ENCODE results near the gene LACRT.
"Not testable (repeated sequence)": the region's sequence is repeated elsewhere in the genome, so short reads cannot be mapped to it uniquely, and the experiment has no call there.

Gene LACRT

GRCh38 chr12:54634795-54635194 lies at the start of gene LACRT:
LACRT (minus strand) TSS chr12:54634895; CDS start chr12:54634841, 54 bp downstream.
- no peaks in the 10 kb centered on the region for H3K9me3 ChIP-seq (ENCODE audit: control insufficient read depth, low read length)
- no peak within 1 kb of the TSS for H3K4me3 ChIP-seq (ENCODE audit: low read length)
- no peaks in the 10 kb centered on the region for H3K27me3 ChIP-seq (ENCODE audit: control insufficient read depth, insufficient read depth, low read length)
- no peaks in the 10 kb centered on the region for H3K36me3 ChIP-seq (ENCODE audit: control insufficient read depth, insufficient read depth, low read length)
- no peak within 1 kb of the TSS for H3K9ac ChIP-seq (ENCODE audit: low read length)
- no peaks in the 10 kb centered on the region for H3K4me1 ChIP-seq (ENCODE audit: control insufficient read depth, insufficient read depth, low read length)

GRCh38 chr12:54683398-54683797 lies 48.7 kb upstream of the LACRT start:
- Histone ChIP-seq H3K4me1 (ENCODE audit: control insufficient read depth, insufficient read depth, low read length) (no peaks in the 10 kb centered on the region), H3K27me3 (ENCODE audit: control insufficient read depth, insufficient read depth, low read length) (peaks cover 5% of the 10 kb centered on the region), H3K36me3 (ENCODE audit: control insufficient read depth, insufficient read depth, low read length) (no peaks in the 10 kb centered on the region), H3K4me3 (ENCODE audit: low read length) (no peak overlapping the region), H3K9me3 (ENCODE audit: control insufficient read depth, low read length) (no peaks in the 10 kb centered on the region), H3K9ac (ENCODE audit: low read length) (no peak overlapping the region)

- H3K4me3 ChIP-seq (ENCODE audit: low read length), result no peak overlapping the region
- H3K9ac ChIP-seq (ENCODE audit: low read length), result no peak overlapping the region
- H3K27me3 ChIP-seq (ENCODE audit: control insufficient read depth, insufficient read depth, low read length), result peaks cover 5% of the 10 kb centered on the region
- no peaks in the 10 kb centered on the region for H3K36me3 ChIP-seq (ENCODE audit: control insufficient read depth, insufficient read depth, low read length)
- no peaks in the 10 kb centered on the region for H3K9me3 ChIP-seq (ENCODE audit: control insufficient read depth, low read length)
- H3K4me1 ChIP-seq (ENCODE audit: control insufficient read depth, insufficient read depth, low read length), result no peaks in the 10 kb centered on the region
Measured at GRCh38 chr12:54682674-54683073, 48.0 kb upstream of the LACRT start.

- peaks cover 5% of the 10 kb centered on the region for H3K27me3 ChIP-seq (ENCODE audit: control insufficient read depth, insufficient read depth, low read length)
- H3K9ac ChIP-seq (ENCODE audit: low read length), result no peak overlapping the region
- H3K4me3 ChIP-seq (ENCODE audit: low read length), result no peak overlapping the region
- H3K4me1 ChIP-seq (ENCODE audit: control insufficient read depth, insufficient read depth, low read length), result no peaks in the 10 kb centered on the region
- H3K9me3 ChIP-seq (ENCODE audit: control insufficient read depth, low read length), result no peaks in the 10 kb centered on the region
- H3K36me3 ChIP-seq (ENCODE audit: control insufficient read depth, insufficient read depth, low read length), result no peaks in the 10 kb centered on the region
Measured at GRCh38 chr12:54680374-54680773, 45.7 kb upstream of the LACRT start.

- H3K9me3 ChIP-seq (ENCODE audit: control insufficient read depth, low read length), result no peaks in the 10 kb centered on the region
- no peaks in the 10 kb centered on the region for H3K4me1 ChIP-seq (ENCODE audit: control insufficient read depth, insufficient read depth, low read length)
- no peaks in the 10 kb centered on the region for H3K36me3 ChIP-seq (ENCODE audit: control insufficient read depth, insufficient read depth, low read length)
- no peak overlapping the region for H3K9ac ChIP-seq (ENCODE audit: low read length)
- no peak overlapping the region for H3K4me3 ChIP-seq (ENCODE audit: low read length)
- H3K27me3 ChIP-seq (ENCODE audit: control insufficient read depth, insufficient read depth, low read length), result no peaks in the 10 kb centered on the region
Measured at GRCh38 chr12:54678131-54678530, 43.4 kb upstream of the LACRT start.

- H3K27me3 ChIP-seq (ENCODE audit: control insufficient read depth, insufficient read depth, low read length), result no peaks in the 10 kb centered on the region
- H3K4me3 ChIP-seq (ENCODE audit: low read length), result no peak overlapping the region
- H3K9ac ChIP-seq (ENCODE audit: low read length), result no peak overlapping the region
- H3K36me3 ChIP-seq (ENCODE audit: control insufficient read depth, insufficient read depth, low read length), result no peaks in the 10 kb centered on the region
- no peaks in the 10 kb centered on the region for H3K9me3 ChIP-seq (ENCODE audit: control insufficient read depth, low read length)
- H3K4me1 ChIP-seq (ENCODE audit: control insufficient read depth, insufficient read depth, low read length), result no peaks in the 10 kb centered on the region
Measured at GRCh38 chr12:54667945-54668344, 33.2 kb upstream of the LACRT start.

- Histone ChIP-seq H3K4me3 (ENCODE audit: low read length) (no peak overlapping the region), H3K9me3 (ENCODE audit: control insufficient read depth, low read length) (no peaks in the 10 kb centered on the region), H3K36me3 (ENCODE audit: control insufficient read depth, insufficient read depth, low read length) (no peaks in the 10 kb centered on the region), H3K4me1 (ENCODE audit: control insufficient read depth, insufficient read depth, low read length) (no peaks in the 10 kb centered on the region), H3K9ac (ENCODE audit: low read length) (no peak overlapping the region), H3K27me3 (ENCODE audit: control insufficient read depth, insufficient read depth, low read length) (no peaks in the 10 kb centered on the region)
Measured at GRCh38 chr12:54666008-54666407, 31.3 kb upstream of the LACRT start.

- not testable (repeated sequence) for H3K9ac ChIP-seq (ENCODE audit: low read length)
Measured at GRCh38 chr12:54665022-54665635, 30.4 kb upstream of the LACRT start.

GRCh38 chr12:54663603-54664002 lies 28.9 kb upstream of the LACRT start:
- H3K4me3 ChIP-seq (ENCODE audit: low read length), result no peak overlapping the region
- H3K27me3 ChIP-seq (ENCODE audit: control insufficient read depth, insufficient read depth, low read length), result no peaks in the 10 kb centered on the region
- no peaks in the 10 kb centered on the region for H3K9me3 ChIP-seq (ENCODE audit: control insufficient read depth, low read length)
- H3K9ac ChIP-seq (ENCODE audit: low read length), result no peak overlapping the region
- no peaks in the 10 kb centered on the region for H3K4me1 ChIP-seq (ENCODE audit: control insufficient read depth, insufficient read depth, low read length)
- no peaks in the 10 kb centered on the region for H3K36me3 ChIP-seq (ENCODE audit: control insufficient read depth, insufficient read depth, low read length)

More at GRCh38 chr12:54665022-54665635, 30.4 kb upstream of the LACRT start:
- H3K4me1 ChIP-seq (ENCODE audit: control insufficient read depth, insufficient read depth, low read length); H3K4me3 ChIP-seq (ENCODE audit: low read length); H3K27me3 ChIP-seq (ENCODE audit: control insufficient read depth, insufficient read depth, low read length); H3K36me3 ChIP-seq (ENCODE audit: control insufficient read depth, insufficient read depth, low read length); H3K9me3 ChIP-seq (ENCODE audit: control insufficient read depth, low read length): not testable (repeated sequence)

- Histone ChIP-seq H3K9ac (ENCODE audit: low read length) (no peak overlapping the region), H3K36me3 (ENCODE audit: control insufficient read depth, insufficient read depth, low read length) (no peaks in the 10 kb centered on the region), H3K4me1 (ENCODE audit: control insufficient read depth, insufficient read depth, low read length) (no peaks in the 10 kb centered on the region), H3K9me3 (ENCODE audit: control insufficient read depth, low read length) (no peaks in the 10 kb centered on the region), H3K4me3 (ENCODE audit: low read length) (no peak overlapping the region), H3K27me3 (ENCODE audit: control insufficient read depth, insufficient read depth, low read length) (peaks cover 3% of the 10 kb centered on the region)
Measured at GRCh38 chr12:54662026-54662425, 27.3 kb upstream of the LACRT start.

- Histone ChIP-seq H3K36me3 (ENCODE audit: control insufficient read depth, insufficient read depth, low read length) (no peaks in the 10 kb centered on the region), H3K9ac (ENCODE audit: low read length) (no peak overlapping the region), H3K9me3 (ENCODE audit: control insufficient read depth, low read length) (no peaks in the 10 kb centered on the region), H3K27me3 (ENCODE audit: control insufficient read depth, insufficient read depth, low read length) (peaks cover 3% of the 10 kb centered on the region), H3K4me1 (ENCODE audit: control insufficient read depth, insufficient read depth, low read length) (no peaks in the 10 kb centered on the region), H3K4me3 (ENCODE audit: low read length) (no peak overlapping the region)
Measured at GRCh38 chr12:54661048-54661447, 26.4 kb upstream of the LACRT start.

GRCh38 chr12:54660320-54660962 lies 25.7 kb upstream of the LACRT start:
- no peaks in the 10 kb centered on the region for H3K9me3 ChIP-seq (ENCODE audit: control insufficient read depth, low read length)
- no peaks in the 10 kb centered on the region for H3K4me1 ChIP-seq (ENCODE audit: control insufficient read depth, insufficient read depth, low read length)
- no peak overlapping the region for H3K9ac ChIP-seq (ENCODE audit: low read length)
- peaks cover 3% of the 10 kb centered on the region for H3K27me3 ChIP-seq (ENCODE audit: control insufficient read depth, insufficient read depth, low read length)
- no peaks in the 10 kb centered on the region for H3K36me3 ChIP-seq (ENCODE audit: control insufficient read depth, insufficient read depth, low read length)
- H3K4me3 ChIP-seq (ENCODE audit: low read length), result no peak overlapping the region

All from mucosa of stomach (tissue), 1 donor.